Liver (tissue), 9 donors: ENCODE results near the gene RBM23. TPM values are rescaled to one million over a fixed set of nuclear protein-coding genes. Genes with fewer than 3 reads are reported as not detected.
A peak's percentile ranks its signal among the peaks of the same experiment; 100 is the strongest.

Source experiments
- DNase-seq: peaks from one replicate; pipeline ENCODE4 v3.0.0-alpha.2; 2017; ENCODE audit warnings: low spot score
- H3K27ac ChIP-seq, 2 donors: one replicate each; pipeline ENCODE4 v1.7.0; 2013; ENCODE audit warnings: inconsistent platforms in 2 of 2, low read length in 2 of 2, control low read depth in 1 of 2, low read depth in 1 of 2, mild to moderate bottlenecking in 1 of 2
- H3K27me3 ChIP-seq, 4 donors: one replicate each; pipeline versions ENCODE4 v1.6.1 to v1.7.0; 2013; ENCODE audit warnings: low read length in 3 of 4, inconsistent platforms in 1 of 4, mild to moderate bottlenecking in 1 of 4, moderate library complexity in 1 of 4; ENCODE audit not compliant: control insufficient read depth in 4 of 4, insufficient read depth in 4 of 4
- H3K36me3 ChIP-seq, 4 donors: one replicate each; pipeline versions ENCODE4 v1.6.1 to v1.7.0; 2013; ENCODE audit warnings: low read length in 3 of 4, mild to moderate bottlenecking in 3 of 4, low read depth in 1 of 4, moderate library complexity in 1 of 4; ENCODE audit not compliant: control insufficient read depth in 4 of 4, insufficient read depth in 3 of 4
- H3K4me1 ChIP-seq, 4 donors: one replicate each; pipeline versions ENCODE4 v1.6.1 to v1.7.0; 2013; ENCODE audit warnings: low read length in 3 of 4, mild to moderate bottlenecking in 3 of 4, moderate library complexity in 1 of 4; ENCODE audit not compliant: control insufficient read depth in 4 of 4, insufficient read depth in 4 of 4
- H3K4me3 ChIP-seq, 3 donors: one replicate each; pipeline versions ENCODE4 v1.6.1 to v1.7.0; 2013; ENCODE audit warnings: low read length in 3 of 3, control low read depth in 1 of 3, low read depth in 1 of 3, mild to moderate bottlenecking in 1 of 3
- H3K9ac ChIP-seq, 2 donors: one replicate each; pipeline ENCODE4 v1.7.0; 2013; ENCODE audit warnings: low read length in 2 of 2, mild to moderate bottlenecking in 2 of 2, moderate library complexity in 2 of 2, control low read depth in 1 of 2, low read depth in 1 of 2
- H3K9me3 ChIP-seq, 4 donors: one replicate each; pipeline versions ENCODE4 v1.6.1 to v1.7.0; 2013; ENCODE audit warnings: low read length in 3 of 4; ENCODE audit not compliant: control insufficient read depth in 4 of 4
- EGR1 ChIP-seq, 2 donors: IDR thresholded peaks; 2 replicates each; pipeline ENCODE4 v1.6.1; 2016 to 2018; ENCODE audit warnings: antibody characterized with exemption in 2 of 2, low read depth in 2 of 2
- FOXA1 ChIP-seq: IDR thresholded peaks from 2 replicates; pipeline ENCODE4 v1.6.1; 2016; ENCODE audit warnings: antibody characterized with exemption
- FOXA2 ChIP-seq: IDR thresholded peaks from 2 replicates; pipeline ENCODE4 v1.6.1; 2016; ENCODE audit warnings: antibody characterized with exemption
- GABPA ChIP-seq, 2 donors: IDR thresholded peaks in 1 of 2; conservative IDR thresholded peaks in 1 of 2; 2 replicates each; pipeline ENCODE4 v1.6.1; 2016; ENCODE audit warnings: antibody characterized with exemption in 2 of 2, mild to moderate bottlenecking in 1 of 2, moderate library complexity in 1 of 2
- HNF4A ChIP-seq, 2 donors: conservative IDR thresholded peaks; 2 replicates each; pipeline ENCODE4 v1.6.1; 2016; ENCODE audit warnings: antibody characterized with exemption in 2 of 2, mild to moderate bottlenecking in 2 of 2
- HNF4G ChIP-seq: IDR thresholded peaks from 2 replicates; pipeline ENCODE4 v1.6.1; 2016; ENCODE audit warnings: antibody characterized with exemption
- JUND ChIP-seq, 2 donors: IDR thresholded peaks; 2 replicates each; pipeline ENCODE4 v1.6.1; 2016; ENCODE audit warnings: antibody characterized with exemption in 2 of 2
- NR2F2 ChIP-seq: IDR thresholded peaks from 2 replicates; pipeline ENCODE4 v1.6.1; 2016; ENCODE audit warnings: antibody characterized with exemption
- RAD21 ChIP-seq, 2 donors: IDR thresholded peaks; 2 replicates each; pipeline ENCODE4 v1.6.1; 2016; ENCODE audit warnings: antibody characterized with exemption in 2 of 2, mild to moderate bottlenecking in 2 of 2
- RXRA ChIP-seq, 2 donors: IDR thresholded peaks; 2 replicates each; pipeline ENCODE4 v1.6.1; 2017 to 2018; ENCODE audit warnings: antibody characterized with exemption in 2 of 2, mild to moderate bottlenecking in 1 of 2
- SP1 ChIP-seq: IDR thresholded peaks from 2 replicates; pipeline ENCODE4 v1.6.1; 2018; ENCODE audit warnings: antibody characterized with exemption, mild to moderate bottlenecking
- TAF1 ChIP-seq: conservative IDR thresholded peaks from 2 replicates; pipeline ENCODE4 v1.6.1; 2016; ENCODE audit warnings: antibody characterized with exemption, mild to moderate bottlenecking
- YY1 ChIP-seq: IDR thresholded peaks from 2 replicates; pipeline ENCODE4 v1.6.1; 2016; ENCODE audit warnings: antibody characterized with exemption, mild to moderate bottlenecking
- WGBS: extraction: QIAGEN DNeasy Blood & Tissue Kit; methylation state at CpG from one replicate; pipeline ENCODE4 v1.1.7; 2013; 5-methylcytosine and 5-hydroxymethylcytosine counted together
- polyA plus RNA-seq, 2 donors: library from polyadenylated mRNA; stranded (reverse) in 1 of 2; unstranded in 1 of 2; fragments of 200-250 nt in 1 of 2; fragments of >200 nt in 1 of 2; fragmentation: Nextera tagmentation in 1 of 2; extraction: Ambion mirVana in 1 of 2; gene quantifications; one replicate each; pipeline versions ENCODE4 v1.2.1 to v1.2.3, GENCODE V29; 2013 to 2015
- total RNA-seq, 2 donors: library from RNA; depleted of rRNA; stranded (reverse); fragments of >200 nt; gene quantifications; one replicate each; pipeline ENCODE4 v1.2.3, GENCODE V29; 2014
- TF ChIP-seq, protein P1 (sequence below): IDR thresholded peaks from 2 replicates; pipeline ENCODE4 v1.6.1; 2016; ENCODE audit warnings: antibody characterized with exemption
- TF ChIP-seq, protein P2 (sequence below): IDR thresholded peaks from 2 replicates; pipeline ENCODE4 v1.6.1; 2016; ENCODE audit warnings: antibody characterized with exemption
- TF ChIP-seq, protein P3 (sequence below): fragments of 150-350 bp; IDR thresholded peaks from 2 replicates; pipeline ENCODE4 v1.5.1; 2017; ENCODE audit warnings: improper control_type of control experiment, low read depth, low read length; ENCODE audit not compliant: missing input control
- TF ChIP-seq, protein P4 (sequence below): IDR thresholded peaks from 2 replicates; pipeline ENCODE4 v1.6.1; 2016; ENCODE audit warnings: antibody characterized with exemption
- donor health status: healthy.
- donor health status: healthy.
- donor health status: healthy.
- donor health status: healthy.
- donor health status: healthy.

The RBM23 gene
- total and polyA plus RNA-seq, 4 donors: 22.3 to 242 (median 31.4) TPM

DNA sequence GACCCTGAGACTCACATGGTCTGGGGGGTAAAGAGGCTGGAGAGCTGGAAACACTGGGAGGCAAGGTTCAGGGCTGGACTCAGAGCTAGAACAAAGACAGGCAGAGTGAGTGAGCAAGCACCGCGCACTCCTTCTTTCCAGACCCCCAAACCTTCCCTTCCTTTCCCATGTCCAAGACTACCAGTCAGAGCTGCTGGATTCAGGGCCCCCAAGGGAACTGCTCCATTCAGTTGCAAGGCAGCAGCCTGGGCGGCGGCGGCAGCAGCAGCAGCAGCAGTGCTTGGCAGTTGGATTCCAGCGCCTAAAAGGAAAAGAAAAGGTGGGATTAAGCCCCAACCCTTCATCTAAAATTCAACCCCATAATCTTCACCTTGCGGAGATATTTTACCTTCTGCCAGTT, 17.1 kb downstream of the RBM23 start:
- TF ChIP-seq, protein P1, sequence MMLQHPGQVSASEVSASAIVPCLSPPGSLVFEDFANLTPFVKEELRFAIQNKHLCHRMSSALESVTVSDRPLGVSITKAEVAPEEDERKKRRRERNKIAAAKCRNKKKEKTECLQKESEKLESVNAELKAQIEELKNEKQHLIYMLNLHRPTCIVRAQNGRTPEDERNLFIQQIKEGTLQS: no peak
- TF ChIP-seq, protein P2, sequence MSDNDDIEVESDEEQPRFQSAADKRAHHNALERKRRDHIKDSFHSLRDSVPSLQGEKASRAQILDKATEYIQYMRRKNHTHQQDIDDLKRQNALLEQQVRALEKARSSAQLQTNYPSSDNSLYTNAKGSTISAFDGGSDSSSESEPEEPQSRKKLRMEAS: no peak
- no peak for TF ChIP-seq TAF1
- H3K9ac ChIP-seq: no peak overlapping the region

DNA sequence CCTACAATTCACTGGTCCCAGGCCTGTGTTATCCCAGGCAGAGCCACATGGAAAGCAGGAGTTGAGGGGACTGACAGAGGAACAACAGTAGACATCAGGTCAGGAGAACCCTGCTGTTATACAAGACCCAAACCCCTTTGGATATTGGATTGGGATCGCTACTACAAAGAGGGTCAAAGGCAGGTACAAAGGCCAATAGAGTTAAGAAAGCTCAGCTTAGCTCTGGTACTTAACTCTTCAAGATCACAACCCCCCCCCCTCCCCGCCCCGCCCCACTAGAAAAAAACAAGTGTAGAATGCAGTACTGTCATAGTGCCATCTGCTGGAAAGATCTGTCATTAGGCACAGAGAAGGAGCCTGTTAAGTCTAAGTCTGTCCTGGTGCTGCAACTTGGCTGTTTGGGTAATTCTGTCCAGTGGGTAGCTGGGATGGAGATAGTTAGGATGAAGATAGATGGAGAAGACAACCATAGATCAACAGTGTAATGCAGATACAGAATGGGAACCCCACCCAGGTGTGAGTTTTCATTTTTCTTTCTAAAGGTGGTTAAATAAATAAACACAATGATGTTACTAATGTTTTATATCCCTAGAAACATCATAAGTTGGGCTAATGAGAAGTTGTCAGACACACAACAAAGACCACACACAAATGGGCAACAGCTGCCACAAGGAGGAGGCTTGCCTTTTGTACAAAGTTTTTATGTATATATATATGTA, 18.7 kb downstream of the RBM23 start:
- no peaks in the 10 kb centered on the region for H3K9me3 ChIP-seq
- TF ChIP-seq RXRA (IDR thresholded peaks at IDR 0.05) (no peak), EGR1 (IDR thresholded peaks at IDR 0.05; ENCODE audit: low read depth in 2 of 2) (no peak), RAD21 (IDR thresholded peaks at IDR 0.05) (peak; percentile 64 to 76), TAF1 (no peak), HNF4G (no peak), FOXA1 (no peak), YY1 (no peak), FOXA2 (no peak), NR2F2 (no peak), JUND (IDR thresholded peaks at IDR 0.05) (no peak), HNF4A (conservative IDR thresholded peaks at IDR 0.05) (no peak), GABPA (IDR thresholded peaks at IDR 0.05 in 1 of 2, conservative IDR thresholded peaks at IDR 0.05 in 1 of 2) (no peak), SP1 (no peak)
- TF ChIP-seq, protein P3, sequence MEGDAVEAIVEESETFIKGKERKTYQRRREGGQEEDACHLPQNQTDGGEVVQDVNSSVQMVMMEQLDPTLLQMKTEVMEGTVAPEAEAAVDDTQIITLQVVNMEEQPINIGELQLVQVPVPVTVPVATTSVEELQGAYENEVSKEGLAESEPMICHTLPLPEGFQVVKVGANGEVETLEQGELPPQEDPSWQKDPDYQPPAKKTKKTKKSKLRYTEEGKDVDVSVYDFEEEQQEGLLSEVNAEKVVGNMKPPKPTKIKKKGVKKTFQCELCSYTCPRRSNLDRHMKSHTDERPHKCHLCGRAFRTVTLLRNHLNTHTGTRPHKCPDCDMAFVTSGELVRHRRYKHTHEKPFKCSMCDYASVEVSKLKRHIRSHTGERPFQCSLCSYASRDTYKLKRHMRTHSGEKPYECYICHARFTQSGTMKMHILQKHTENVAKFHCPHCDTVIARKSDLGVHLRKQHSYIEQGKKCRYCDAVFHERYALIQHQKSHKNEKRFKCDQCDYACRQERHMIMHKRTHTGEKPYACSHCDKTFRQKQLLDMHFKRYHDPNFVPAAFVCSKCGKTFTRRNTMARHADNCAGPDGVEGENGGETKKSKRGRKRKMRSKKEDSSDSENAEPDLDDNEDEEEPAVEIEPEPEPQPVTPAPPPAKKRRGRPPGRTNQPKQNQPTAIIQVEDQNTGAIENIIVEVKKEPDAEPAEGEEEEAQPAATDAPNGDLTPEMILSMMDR: peak; percentile 45
- TF ChIP-seq, protein P4, sequence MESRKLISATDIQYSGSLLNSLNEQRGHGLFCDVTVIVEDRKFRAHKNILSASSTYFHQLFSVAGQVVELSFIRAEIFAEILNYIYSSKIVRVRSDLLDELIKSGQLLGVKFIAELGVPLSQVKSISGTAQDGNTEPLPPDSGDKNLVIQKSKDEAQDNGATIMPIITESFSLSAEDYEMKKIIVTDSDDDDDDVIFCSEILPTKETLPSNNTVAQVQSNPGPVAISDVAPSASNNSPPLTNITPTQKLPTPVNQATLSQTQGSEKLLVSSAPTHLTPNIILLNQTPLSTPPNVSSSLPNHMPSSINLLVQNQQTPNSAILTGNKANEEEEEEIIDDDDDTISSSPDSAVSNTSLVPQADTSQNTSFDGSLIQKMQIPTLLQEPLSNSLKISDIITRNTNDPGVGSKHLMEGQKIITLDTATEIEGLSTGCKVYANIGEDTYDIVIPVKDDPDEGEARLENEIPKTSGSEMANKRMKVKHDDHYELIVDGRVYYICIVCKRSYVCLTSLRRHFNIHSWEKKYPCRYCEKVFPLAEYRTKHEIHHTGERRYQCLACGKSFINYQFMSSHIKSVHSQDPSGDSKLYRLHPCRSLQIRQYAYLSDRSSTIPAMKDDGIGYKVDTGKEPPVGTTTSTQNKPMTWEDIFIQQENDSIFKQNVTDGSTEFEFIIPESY: no peak
- TF ChIP-seq, protein P2: no peak
- TF ChIP-seq, protein P1: no peak
- H3K9ac ChIP-seq: no peak overlapping the region
- H3K27ac ChIP-seq: no peak overlapping the region
- H3K4me3 ChIP-seq: no peak overlapping the region
- peak; percentile 77 for DNase-seq
- peaks cover 7 to 22% (median 19%) of the 10 kb centered on the region in 4 donors for H3K4me1 ChIP-seq
- H3K36me3 ChIP-seq: peaks cover 8 to 40% (median 34%) of the 10 kb centered on the region in 4 donors
- no peaks in the 10 kb centered on the region for H3K27me3 ChIP-seq
- WGBS: 58% methylated on average over 3 of the region's 3 CpGs

More for the DNA sequence above, 17.1 kb downstream of the RBM23 start:
- peaks cover 12 to 56% (median 44%) of the 10 kb centered on the region in 4 donors for H3K36me3 ChIP-seq
- H3K4me3 ChIP-seq: no peak overlapping the region
- peaks cover 7 to 22% (median 19%) of the 10 kb centered on the region in 4 donors for H3K4me1 ChIP-seq
- WGBS: over 99% methylated on average over 7 of the region's 7 CpGs
- H3K9me3 ChIP-seq: no peaks in the 10 kb centered on the region
- no peak for DNase-seq
- H3K27me3 ChIP-seq: no peaks in the 10 kb centered on the region
- no peak overlapping the region for H3K27ac ChIP-seq
